Nephron progenitor cell (in vitro differentiated cells): ENCODE results near the gene MAGI2.

Experiments used
- DNase-seq: peaks from one replicate; pipeline ENCODE4 v3.0.0; 2021
- H3K27ac Mint-ChIP-seq: 2 replicates; pipeline ENCODE4 v1.8.0; 2021; ENCODE audit warnings: mild to moderate bottlenecking, moderate library complexity, mixed read lengths
- H3K27me3 Mint-ChIP-seq: 2 replicates; pipeline ENCODE4 v1.8.0; 2021; ENCODE audit warnings: mild to moderate bottlenecking, low read depth, mixed read lengths; ENCODE audit not compliant: poor library complexity
- H3K36me3 Mint-ChIP-seq: 2 replicates; pipeline ENCODE4 v1.8.0; 2021; ENCODE audit warnings: low read depth, mixed read lengths
- H3K4me1 Mint-ChIP-seq: 2 replicates; pipeline ENCODE4 v1.8.0; 2021; ENCODE audit warnings: mixed read lengths
- H3K4me3 Mint-ChIP-seq: 2 replicates; pipeline ENCODE4 v1.8.0; 2021; ENCODE audit warnings: mild to moderate bottlenecking, moderate library complexity, mixed read lengths
- H3K9me3 Mint-ChIP-seq: 2 replicates; pipeline ENCODE4 v1.8.0; 2021; ENCODE audit warnings: mild to moderate bottlenecking, moderate library complexity, mixed read lengths
- CTCF ChIP-seq: fragments of 200-600 bp; sonication (generic); IDR thresholded peaks from 2 replicates; pipeline ENCODE4 v1.5.0; 2021; ENCODE audit warnings: antibody characterized with exemption

Gene MAGI2

GRCh38 chr7:79293655-79294142 lies 159.8 kb downstream of the MAGI2 start:
- Mint-ChIP-seq H3K4me1 (peaks cover 5% of the 10 kb centered on the region), H3K27ac (no peak overlapping the region), H3K9me3 (no peaks in the 10 kb centered on the region), H3K36me3 (no peaks in the 10 kb centered on the region), H3K4me3 (no peak overlapping the region), H3K27me3 (no peaks in the 10 kb centered on the region)
- no peak for DNase-seq
- TF ChIP-seq CTCF: no peak

DNA sequence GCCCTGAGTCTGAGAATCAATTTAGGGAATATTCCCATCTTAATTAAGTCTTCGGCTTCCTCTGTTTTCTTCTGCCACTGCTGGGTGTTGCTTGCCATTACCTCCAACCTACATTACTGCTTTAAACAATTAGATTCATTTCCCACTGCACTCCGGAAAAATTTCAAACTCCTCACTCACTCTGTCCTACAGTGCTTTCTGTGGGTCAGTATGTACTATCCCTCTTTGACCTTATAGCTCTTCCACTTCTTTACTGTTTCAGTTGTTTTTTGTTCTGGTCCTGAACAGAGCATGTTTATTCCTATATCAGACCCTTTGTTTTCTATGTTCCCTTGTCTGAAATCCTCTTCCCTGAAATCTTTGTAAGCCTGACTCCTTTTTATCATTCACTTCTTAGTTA lies 160.6 kb downstream of the MAGI2 start:
- H3K9me3 Mint-ChIP-seq: no peaks in the 10 kb centered on the region
- TF ChIP-seq CTCF: no peak
- H3K4me1 Mint-ChIP-seq: peaks cover 5% of the 10 kb centered on the region
- no peaks in the 10 kb centered on the region for H3K36me3 Mint-ChIP-seq
- H3K27me3 Mint-ChIP-seq: no peaks in the 10 kb centered on the region
- no peak overlapping the region for H3K4me3 Mint-ChIP-seq
- H3K27ac Mint-ChIP-seq: no peak overlapping the region
- no peak for DNase-seq

- DNase-seq: no peak
- peaks cover 5% of the 10 kb centered on the region for H3K4me1 Mint-ChIP-seq
- H3K36me3 Mint-ChIP-seq: no peaks in the 10 kb centered on the region
- H3K9me3 Mint-ChIP-seq: no peaks in the 10 kb centered on the region
- no peak for TF ChIP-seq CTCF
- H3K4me3 Mint-ChIP-seq: no peak overlapping the region
- H3K27me3 Mint-ChIP-seq: no peaks in the 10 kb centered on the region
- H3K27ac Mint-ChIP-seq: no peak overlapping the region
Observed at GRCh38 chr7:79291498-79291865, 162.0 kb downstream of the MAGI2 start.

DNA sequence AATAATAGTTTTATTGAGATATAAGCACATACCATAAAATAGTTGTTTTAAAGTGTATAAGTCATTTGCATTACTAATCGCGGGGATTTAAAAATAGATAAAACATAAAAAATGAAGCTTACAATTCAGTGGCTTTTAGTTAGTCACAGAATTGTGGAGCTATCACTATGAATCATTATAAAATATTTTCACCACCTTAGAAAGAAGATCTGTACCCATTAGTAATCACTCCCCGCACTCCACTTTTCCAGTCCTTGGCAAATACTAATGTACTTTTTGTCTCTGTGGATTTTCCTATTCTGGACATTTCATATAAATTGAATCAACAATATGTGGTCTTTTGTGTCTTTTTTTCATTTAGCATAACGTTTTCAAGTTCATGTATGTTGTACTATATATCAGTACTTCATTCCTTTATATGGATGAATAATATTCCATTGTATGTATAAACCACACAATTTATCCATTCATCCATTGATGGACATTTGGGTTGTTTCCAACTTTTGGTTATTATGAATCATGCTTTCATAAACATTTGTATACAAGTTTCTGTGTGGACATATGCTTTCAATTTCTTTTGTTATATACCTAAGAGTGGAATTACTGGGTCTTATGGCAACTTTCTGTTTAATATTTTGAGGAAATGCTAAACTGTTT lies 162.5 kb downstream of the MAGI2 start:
- Mint-ChIP-seq H3K9me3 (no peaks in the 10 kb centered on the region), H3K27ac (no peak overlapping the region), H3K36me3 (no peaks in the 10 kb centered on the region), H3K4me1 (peaks cover 5% of the 10 kb centered on the region), H3K4me3 (no peak overlapping the region), H3K27me3 (no peaks in the 10 kb centered on the region)
- no peak for DNase-seq
- no peak for TF ChIP-seq CTCF

DNA sequence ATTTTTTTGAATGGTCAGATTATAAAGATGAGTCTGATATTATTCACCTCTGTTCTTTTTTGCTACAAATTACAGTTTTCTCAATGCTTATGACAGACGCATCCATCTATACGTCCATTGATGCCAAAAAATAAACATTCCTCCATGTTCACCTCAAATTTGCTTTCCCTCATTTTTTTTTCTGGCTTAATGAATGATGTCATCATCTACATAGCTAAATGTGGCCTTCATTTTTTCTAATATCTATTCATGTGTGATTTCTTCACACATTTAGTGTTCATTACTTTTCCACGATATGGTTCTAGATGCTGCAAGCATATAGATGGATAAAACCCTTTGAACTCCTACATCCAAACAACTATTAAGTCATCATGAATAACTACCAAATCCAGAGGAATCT lies 163.1 kb downstream of the MAGI2 start:
- DNase-seq: no peak
- Mint-ChIP-seq H3K27ac (no peak overlapping the region), H3K9me3 (no peaks in the 10 kb centered on the region), H3K27me3 (no peaks in the 10 kb centered on the region), H3K36me3 (no peaks in the 10 kb centered on the region), H3K4me1 (peaks cover 5% of the 10 kb centered on the region), H3K4me3 (no peak overlapping the region)
- TF ChIP-seq CTCF: no peak

DNA sequence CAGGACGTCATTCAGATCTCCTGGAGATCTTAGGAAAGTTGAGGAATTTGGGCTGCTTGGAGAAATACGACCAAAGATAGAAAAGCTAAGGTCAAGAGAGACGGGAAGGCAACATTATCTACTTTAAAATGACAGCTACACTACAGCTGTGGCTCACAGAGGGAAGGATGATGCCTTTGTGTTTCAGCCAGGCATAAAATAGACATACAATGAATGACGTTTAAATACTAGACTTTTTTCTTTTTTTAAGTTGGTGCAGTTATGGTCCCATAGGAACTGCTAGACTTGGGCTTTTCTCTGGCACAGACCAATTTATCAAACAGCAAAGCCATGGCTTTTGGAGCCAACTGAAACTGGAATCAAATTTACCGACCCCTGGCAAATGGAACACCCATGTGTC lies 164.8 kb downstream of the MAGI2 start:
- H3K9me3 Mint-ChIP-seq: no peaks in the 10 kb centered on the region
- no peak overlapping the region for H3K4me3 Mint-ChIP-seq
- H3K27me3 Mint-ChIP-seq: no peaks in the 10 kb centered on the region
- no peak for TF ChIP-seq CTCF
- peaks cover 5% of the 10 kb centered on the region for H3K4me1 Mint-ChIP-seq
- no peaks in the 10 kb centered on the region for H3K36me3 Mint-ChIP-seq
- no peak overlapping the region for H3K27ac Mint-ChIP-seq
- DNase-seq: no peak
